Gastrocnemius medialis (tissue), 4 donors: ENCODE measurements around the gene CRABP2.

Experiments used
- POLR2A ChIP-seq, 2 donors: fragments of 450-650 bp; IDR thresholded peaks; one replicate each; pipeline ENCODE4 v1.6.1; 2017; ENCODE audit warnings: antibody characterized with exemption in 2 of 2, mild to moderate bottlenecking in 2 of 2, moderate library complexity in 2 of 2
- TF ChIP-seq, protein P1 (sequence below), 5 experiments: fragments of 450-650 bp in 3 of 5; fragments of 200-600 bp in 2 of 5; sonication (generic) in 2 of 5; IDR thresholded peaks in 4 of 5; conservative IDR thresholded peaks in 1 of 5; 1 replicate in 4 of 5; 2 replicates in 1 of 5; pipeline ENCODE4 v1.5.1; 2016 to 2019; ENCODE audit warnings: antibody characterized with exemption in 5 of 5, mild to moderate bottlenecking in 3 of 5, moderate library complexity in 3 of 5

DNA sequence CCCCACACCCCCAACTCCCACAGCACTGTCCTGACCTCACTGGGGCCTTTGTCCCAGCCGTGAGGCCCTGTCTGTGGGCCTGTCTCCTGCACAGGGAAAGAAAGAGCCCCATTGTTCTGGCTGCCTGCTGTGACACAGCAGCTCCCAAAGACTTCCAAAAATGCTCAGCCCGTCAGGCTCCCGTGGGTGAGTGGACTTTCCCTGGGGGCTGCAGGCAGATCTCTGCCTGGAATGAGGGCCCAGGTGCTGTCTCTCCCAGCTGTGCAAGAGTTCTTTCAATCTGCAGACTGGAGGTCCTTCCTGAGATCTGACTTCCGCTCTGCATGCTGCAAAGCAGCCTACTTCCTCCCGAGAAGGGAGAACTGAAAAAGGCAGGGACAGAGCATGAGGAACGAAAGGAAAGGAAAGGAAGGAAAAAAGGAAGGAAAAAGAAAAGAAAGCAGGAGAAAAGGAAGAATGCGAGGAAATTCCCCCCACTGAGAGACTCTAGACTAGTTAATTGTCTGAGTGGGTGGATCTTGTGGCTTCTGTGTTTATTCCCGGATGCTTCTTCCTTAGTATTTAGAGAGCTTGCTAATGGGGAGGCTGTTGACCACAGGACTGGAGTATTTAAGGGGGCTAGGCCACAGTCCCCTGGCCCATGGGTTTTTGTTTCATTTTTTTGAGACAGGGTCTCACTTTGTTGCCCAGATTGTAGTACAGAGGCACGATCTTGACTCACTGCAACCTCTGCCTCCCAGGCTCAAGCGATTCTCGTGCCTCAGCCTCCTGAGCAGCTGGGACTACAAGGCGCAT lies 43.2 kb downstream of the CRABP2 start:
- no peak for TF ChIP-seq POLR2A (IDR thresholded peaks at IDR 0.05)
- TF ChIP-seq, protein P1, sequence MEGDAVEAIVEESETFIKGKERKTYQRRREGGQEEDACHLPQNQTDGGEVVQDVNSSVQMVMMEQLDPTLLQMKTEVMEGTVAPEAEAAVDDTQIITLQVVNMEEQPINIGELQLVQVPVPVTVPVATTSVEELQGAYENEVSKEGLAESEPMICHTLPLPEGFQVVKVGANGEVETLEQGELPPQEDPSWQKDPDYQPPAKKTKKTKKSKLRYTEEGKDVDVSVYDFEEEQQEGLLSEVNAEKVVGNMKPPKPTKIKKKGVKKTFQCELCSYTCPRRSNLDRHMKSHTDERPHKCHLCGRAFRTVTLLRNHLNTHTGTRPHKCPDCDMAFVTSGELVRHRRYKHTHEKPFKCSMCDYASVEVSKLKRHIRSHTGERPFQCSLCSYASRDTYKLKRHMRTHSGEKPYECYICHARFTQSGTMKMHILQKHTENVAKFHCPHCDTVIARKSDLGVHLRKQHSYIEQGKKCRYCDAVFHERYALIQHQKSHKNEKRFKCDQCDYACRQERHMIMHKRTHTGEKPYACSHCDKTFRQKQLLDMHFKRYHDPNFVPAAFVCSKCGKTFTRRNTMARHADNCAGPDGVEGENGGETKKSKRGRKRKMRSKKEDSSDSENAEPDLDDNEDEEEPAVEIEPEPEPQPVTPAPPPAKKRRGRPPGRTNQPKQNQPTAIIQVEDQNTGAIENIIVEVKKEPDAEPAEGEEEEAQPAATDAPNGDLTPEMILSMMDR (IDR thresholded peaks at IDR 0.05 in 4 of 5, conservative IDR thresholded peaks at IDR 0.05 in 1 of 5), result no peak
